ENCODE data around the gene DDX1.

DNA sequence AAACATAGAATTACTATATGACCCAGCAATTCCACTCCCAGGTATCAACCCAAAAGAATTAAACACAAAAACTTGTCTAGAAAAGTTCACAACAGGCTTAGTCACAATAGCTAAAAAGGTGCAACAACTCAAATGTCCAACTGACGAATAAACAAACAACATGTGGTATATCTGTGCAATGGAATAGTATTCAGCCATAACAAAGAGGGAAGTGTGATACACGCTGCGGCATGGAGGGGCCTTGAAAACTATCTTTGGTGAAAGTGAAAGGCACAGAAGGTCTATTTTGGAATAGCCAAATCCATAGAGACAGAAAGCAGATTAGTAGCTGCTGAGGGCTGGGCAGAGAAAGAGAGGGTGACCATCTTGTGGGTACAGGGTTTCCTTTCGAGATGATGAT lies 72.1 kb downstream of the DDX1 start:
- TF ChIP-seq, protein P1, sequence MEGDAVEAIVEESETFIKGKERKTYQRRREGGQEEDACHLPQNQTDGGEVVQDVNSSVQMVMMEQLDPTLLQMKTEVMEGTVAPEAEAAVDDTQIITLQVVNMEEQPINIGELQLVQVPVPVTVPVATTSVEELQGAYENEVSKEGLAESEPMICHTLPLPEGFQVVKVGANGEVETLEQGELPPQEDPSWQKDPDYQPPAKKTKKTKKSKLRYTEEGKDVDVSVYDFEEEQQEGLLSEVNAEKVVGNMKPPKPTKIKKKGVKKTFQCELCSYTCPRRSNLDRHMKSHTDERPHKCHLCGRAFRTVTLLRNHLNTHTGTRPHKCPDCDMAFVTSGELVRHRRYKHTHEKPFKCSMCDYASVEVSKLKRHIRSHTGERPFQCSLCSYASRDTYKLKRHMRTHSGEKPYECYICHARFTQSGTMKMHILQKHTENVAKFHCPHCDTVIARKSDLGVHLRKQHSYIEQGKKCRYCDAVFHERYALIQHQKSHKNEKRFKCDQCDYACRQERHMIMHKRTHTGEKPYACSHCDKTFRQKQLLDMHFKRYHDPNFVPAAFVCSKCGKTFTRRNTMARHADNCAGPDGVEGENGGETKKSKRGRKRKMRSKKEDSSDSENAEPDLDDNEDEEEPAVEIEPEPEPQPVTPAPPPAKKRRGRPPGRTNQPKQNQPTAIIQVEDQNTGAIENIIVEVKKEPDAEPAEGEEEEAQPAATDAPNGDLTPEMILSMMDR (IDR thresholded peaks at IDR 0.05) = no peak
- no peak for TF ChIP-seq POLR2A (IDR thresholded peaks at IDR 0.05)
